ENCODE results near the gene PLAAT5. TPM values are rescaled to one million over a fixed set of nuclear protein-coding genes. Genes with fewer than 3 reads are reported as not detected.
"Not testable (repeated sequence)": the region's sequence is repeated elsewhere in the genome, so short reads cannot be mapped to it uniquely, and the experiment has no call there.

PLAAT5 gene
- total RNA-seq, 3 donors from 2014 or later (not counting 1 experiment from before 2014, with no cell fraction given) = 0.59 to 3.0 (median 0.95) TPM

- ATAC-seq; H3K4me3 Mint-ChIP-seq; H3K36me3 ChIP-seq (ENCODE audit: control insufficient read depth, insufficient read depth, low read length); H3K9me3 ChIP-seq (ENCODE audit: control insufficient read depth, insufficient read depth, low read length); H3K27me3 Mint-ChIP-seq (ENCODE audit: low read depth in 2 of 2); H3K9me3 Mint-ChIP-seq; intact Hi-C loops (cut with micrococcal nuclease); H3K27ac ChIP-seq (ENCODE audit: low read length); H3K4me3 ChIP-seq (ENCODE audit: low read length); H3K36me3 Mint-ChIP-seq; DNase-seq; H3K27me3 ChIP-seq (ENCODE audit: control insufficient read depth, insufficient read depth, low read length): not testable (repeated sequence)
- H3K4me1 ChIP-seq (ENCODE audit: control insufficient read depth, insufficient read depth, low read length) = peaks cover 23% of the 10 kb centered on the region
- Mint-ChIP-seq H3K4me1 (peaks cover 42% of the 10 kb centered on the region in 2 donors), H3K27ac (peak overlapping the region in 1 of 2 donors; percentile 12)
- WGBS (ENCODE audit: insufficient coverage) = 100% methylated on average over 1 of the region's 3 CpGs
These were observed 37.8 kb upstream of the PLAAT5 start for GRCh38 chr11:63528729-63529278.

DNA sequence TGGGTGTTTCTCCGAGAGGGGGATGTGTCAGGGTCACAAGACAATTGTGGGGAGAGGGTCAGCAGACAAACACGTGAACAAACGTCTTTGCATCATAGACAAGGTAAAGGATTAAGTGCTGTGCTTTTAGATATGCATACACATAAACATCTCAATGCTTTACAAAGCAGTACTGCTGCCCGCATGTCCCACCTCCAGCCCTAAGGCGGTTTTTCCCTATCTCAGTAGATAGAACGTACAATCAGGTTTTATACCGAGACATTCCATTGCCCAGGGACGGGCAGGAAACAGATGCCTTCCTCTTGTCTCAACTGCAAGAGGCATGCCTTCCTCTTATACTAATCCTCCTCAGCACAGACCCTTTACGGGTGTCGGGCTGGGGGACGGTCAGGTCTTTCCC lies 37.2 kb upstream of the PLAAT5 start:
- H3K27me3 Mint-ChIP-seq (ENCODE audit: low read depth in 2 of 2); H3K27ac Mint-ChIP-seq; H3K36me3 ChIP-seq (ENCODE audit: control insufficient read depth, insufficient read depth, low read length); H3K9me3 ChIP-seq (ENCODE audit: control insufficient read depth, insufficient read depth, low read length); H3K9me3 Mint-ChIP-seq; H3K27ac ChIP-seq (ENCODE audit: low read length); H3K4me3 ChIP-seq (ENCODE audit: low read length); H3K27me3 ChIP-seq (ENCODE audit: control insufficient read depth, insufficient read depth, low read length); H3K4me3 Mint-ChIP-seq; intact Hi-C loops (cut with micrococcal nuclease); ATAC-seq; DNase-seq; H3K36me3 Mint-ChIP-seq: not testable (repeated sequence)
- H3K4me1 ChIP-seq (ENCODE audit: control insufficient read depth, insufficient read depth, low read length) = peaks cover 18% of the 10 kb centered on the region
- WGBS (ENCODE audit: insufficient coverage) = 86% methylated on average over 1 of the region's 11 CpGs
- H3K4me1 Mint-ChIP-seq = peaks cover 35 to 36% of the 10 kb centered on the region in 2 donors

- 87% methylated on average over 2 of the region's 2 CpGs for WGBS (ENCODE audit: insufficient coverage)
- Histone ChIP-seq H3K9me3 (ENCODE audit: control insufficient read depth, insufficient read depth, low read length) (no peaks in the 10 kb centered on the region), H3K27me3 (ENCODE audit: control insufficient read depth, insufficient read depth, low read length) (no peaks in the 10 kb centered on the region), H3K4me3 (ENCODE audit: low read length) (no peak overlapping the region), H3K4me1 (ENCODE audit: control insufficient read depth, insufficient read depth, low read length) (peaks cover 13% of the 10 kb centered on the region), H3K27ac (ENCODE audit: low read length) (no peak overlapping the region), H3K36me3 (ENCODE audit: control insufficient read depth, insufficient read depth, low read length) (no peaks in the 10 kb centered on the region)
- no peak for DNase-seq
- intact Hi-C loops (cut with micrococcal nuclease) = no loop called here
- TF ChIP-seq, protein P1, sequence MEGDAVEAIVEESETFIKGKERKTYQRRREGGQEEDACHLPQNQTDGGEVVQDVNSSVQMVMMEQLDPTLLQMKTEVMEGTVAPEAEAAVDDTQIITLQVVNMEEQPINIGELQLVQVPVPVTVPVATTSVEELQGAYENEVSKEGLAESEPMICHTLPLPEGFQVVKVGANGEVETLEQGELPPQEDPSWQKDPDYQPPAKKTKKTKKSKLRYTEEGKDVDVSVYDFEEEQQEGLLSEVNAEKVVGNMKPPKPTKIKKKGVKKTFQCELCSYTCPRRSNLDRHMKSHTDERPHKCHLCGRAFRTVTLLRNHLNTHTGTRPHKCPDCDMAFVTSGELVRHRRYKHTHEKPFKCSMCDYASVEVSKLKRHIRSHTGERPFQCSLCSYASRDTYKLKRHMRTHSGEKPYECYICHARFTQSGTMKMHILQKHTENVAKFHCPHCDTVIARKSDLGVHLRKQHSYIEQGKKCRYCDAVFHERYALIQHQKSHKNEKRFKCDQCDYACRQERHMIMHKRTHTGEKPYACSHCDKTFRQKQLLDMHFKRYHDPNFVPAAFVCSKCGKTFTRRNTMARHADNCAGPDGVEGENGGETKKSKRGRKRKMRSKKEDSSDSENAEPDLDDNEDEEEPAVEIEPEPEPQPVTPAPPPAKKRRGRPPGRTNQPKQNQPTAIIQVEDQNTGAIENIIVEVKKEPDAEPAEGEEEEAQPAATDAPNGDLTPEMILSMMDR (IDR thresholded peaks at IDR 0.05) = no peak
- Mint-ChIP-seq H3K27ac (no peak overlapping the region), H3K9me3 (no peaks in the 10 kb centered on the region), H3K27me3 (ENCODE audit: low read depth in 2 of 2) (no peaks in the 10 kb centered on the region), H3K36me3 (no peaks in the 10 kb centered on the region), H3K4me1 (peaks cover 30 to 31% of the 10 kb centered on the region in 2 donors), H3K4me3 (no peak overlapping the region)
- ATAC-seq = no peak
These were observed 36.7 kb upstream of the PLAAT5 start for GRCh38 chr11:63527667-63528066.

DNA sequence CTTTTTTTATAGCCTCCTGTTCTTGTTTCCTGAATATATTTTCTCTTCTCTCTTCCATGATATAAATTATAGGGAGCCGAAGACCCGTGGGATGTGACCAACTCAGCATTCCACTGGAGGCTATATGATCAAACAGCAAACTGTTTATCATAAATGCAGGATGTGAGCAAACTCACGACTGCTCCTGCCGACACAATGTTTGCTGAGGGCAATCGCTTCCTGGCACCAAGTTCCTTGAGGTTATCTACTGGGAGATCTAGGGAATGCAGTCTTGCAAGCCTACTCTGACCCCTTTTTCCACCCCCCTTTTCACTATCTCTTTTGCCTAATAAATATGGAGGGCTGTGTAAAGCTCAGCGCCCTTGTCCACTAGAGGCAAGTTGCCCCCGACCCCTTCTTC lies 32.2 kb upstream of the PLAAT5 start:
- H3K4me3 Mint-ChIP-seq = no peak overlapping the region
- H3K27ac Mint-ChIP-seq = no peak overlapping the region
- Histone ChIP-seq H3K27me3 (ENCODE audit: control insufficient read depth, insufficient read depth, low read length) (no peaks in the 10 kb centered on the region), H3K27ac (ENCODE audit: low read length) (no peak overlapping the region), H3K9me3 (ENCODE audit: control insufficient read depth, insufficient read depth, low read length) (no peaks in the 10 kb centered on the region), H3K36me3 (ENCODE audit: control insufficient read depth, insufficient read depth, low read length) (no peaks in the 10 kb centered on the region), H3K4me3 (ENCODE audit: low read length) (no peak overlapping the region), H3K4me1 (ENCODE audit: control insufficient read depth, insufficient read depth, low read length) (peaks cover 5% of the 10 kb centered on the region)
- WGBS (ENCODE audit: insufficient coverage) = 93% methylated on average over 7 of the region's 7 CpGs
- no peaks in the 10 kb centered on the region for H3K9me3 Mint-ChIP-seq
- H3K4me1 Mint-ChIP-seq = peaks cover 6 to 12% of the 10 kb centered on the region in 2 donors
- TF ChIP-seq, protein P1 (IDR thresholded peaks at IDR 0.05) = no peak
- no peak for DNase-seq
- ATAC-seq = no peak
- no peaks in the 10 kb centered on the region for H3K27me3 Mint-ChIP-seq (ENCODE audit: low read depth in 2 of 2)
- intact Hi-C loops (cut with micrococcal nuclease) = no loop called here
- H3K36me3 Mint-ChIP-seq = no peaks in the 10 kb centered on the region

Measured in natural killer cell (primary cell).